GM19463 (cell line): ENCODE results near the gene USP36.
"Not testable (repeated sequence)": the region's sequence is repeated elsewhere in the genome, so short reads cannot be mapped to it uniquely, and the experiment has no call there.

ENCODE experiments used
- ATAC-seq: cut with Tn5 transposase; IDR thresholded peaks from one replicate; pipeline ENCODE4 v1.9.1; 2021; ENCODE audit warnings: mild to moderate bottlenecking, moderate library complexity; ENCODE audit not compliant: unreplicated experiment

USP36 gene

GRCh38 chr17:78794399-78794798, 46.2 kb downstream of the USP36 start:
- no peak for ATAC-seq

DNA sequence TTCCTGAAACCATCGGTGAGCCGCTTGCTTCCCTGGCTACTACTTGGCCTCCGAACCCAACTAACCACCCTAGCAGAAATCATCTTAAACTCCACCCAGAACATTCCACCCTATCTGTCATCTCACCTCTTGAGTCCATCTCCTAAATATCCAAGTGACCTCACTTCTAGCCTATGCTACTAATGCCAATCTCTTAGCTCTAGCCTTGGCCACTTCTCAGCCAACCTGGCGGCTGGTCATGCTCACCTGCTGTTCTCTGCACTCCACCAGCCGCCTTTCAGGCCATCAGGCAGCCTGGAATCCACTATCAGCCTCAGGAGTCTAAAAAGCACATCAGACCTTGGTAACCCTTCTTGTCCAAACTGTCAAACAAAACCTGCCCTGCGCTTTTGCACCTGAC, 46.6 kb downstream of the USP36 start:
- no peak for ATAC-seq

- ATAC-seq: no peak
These were observed 47.2 kb downstream of the USP36 start for GRCh38 chr17:78793415-78793814.

GRCh38 chr17:78791840-78792709, 48.5 kb downstream of the USP36 start:
- ATAC-seq: no peak

DNA sequence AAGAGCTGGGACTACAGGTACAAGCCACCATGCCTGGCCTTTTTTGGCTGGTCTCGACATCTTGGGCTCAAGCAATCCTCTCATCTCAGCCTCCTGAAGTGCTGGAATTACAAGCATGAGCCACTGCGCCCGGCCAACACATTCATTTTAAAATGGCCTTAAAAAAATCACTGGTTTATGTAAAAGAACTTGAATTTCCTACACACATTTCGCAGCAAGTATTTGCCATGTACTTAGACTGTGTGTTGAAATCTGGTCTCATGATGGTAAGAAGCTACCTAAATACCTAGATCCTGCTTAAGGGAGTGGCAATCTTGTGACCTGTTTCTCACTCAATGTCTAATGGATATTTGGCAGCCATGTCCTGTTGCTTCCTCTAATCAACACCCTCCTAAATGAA, 50.1 kb downstream of the USP36 start:
- ATAC-seq: no peak

GRCh38 chr17:78789663-78790181, 50.9 kb downstream of the USP36 start:
- no peak for ATAC-seq

DNA sequence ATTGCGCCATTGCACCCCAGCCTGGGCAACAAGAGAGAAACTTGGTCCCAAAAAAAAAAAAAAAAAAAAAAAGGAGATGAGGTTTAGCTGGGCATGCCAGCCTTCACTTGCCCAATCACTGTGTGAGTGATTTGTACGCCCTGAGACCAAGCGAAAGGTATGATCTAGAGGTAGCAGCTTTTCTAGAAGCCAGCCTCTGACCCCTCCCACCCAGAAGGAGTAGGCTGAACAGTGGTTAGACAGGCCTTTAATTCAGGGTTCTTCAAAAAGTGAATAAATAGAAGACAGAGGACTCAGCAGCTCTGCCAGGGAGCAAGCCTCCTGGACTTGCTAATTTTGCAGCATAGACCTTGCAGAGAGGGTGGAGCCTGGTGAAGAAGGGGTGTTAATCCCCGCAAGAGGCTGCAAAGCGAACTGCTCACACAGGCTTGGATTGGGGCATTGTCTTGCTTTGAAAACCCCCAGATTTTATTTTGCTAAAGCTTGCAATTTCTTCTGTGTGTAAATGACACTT, 51.4 kb downstream of the USP36 start:
- no peak for ATAC-seq

DNA sequence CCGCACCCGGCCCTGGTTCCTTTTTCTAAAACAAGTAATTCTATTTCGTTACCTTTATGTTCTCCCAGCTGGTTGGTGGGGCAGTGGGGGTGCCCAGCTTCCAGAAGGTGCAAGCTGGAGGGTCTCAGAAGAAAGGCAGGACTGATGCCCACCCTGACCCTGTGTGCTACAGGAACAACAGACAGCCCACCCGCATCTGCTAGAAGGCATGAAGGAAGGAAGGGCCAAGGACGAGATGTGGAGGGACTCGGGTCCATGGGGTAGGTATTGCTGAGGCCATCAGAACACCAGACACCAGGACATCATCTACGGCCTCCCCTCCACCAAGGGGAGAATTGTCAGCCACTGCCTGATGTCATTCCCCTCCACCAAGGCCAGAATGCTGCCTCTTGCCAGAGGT, 52.2 kb downstream of the USP36 start:
- ATAC-seq: no peak

GRCh38 chr17:78787444-78787843, 53.2 kb downstream of the USP36 start:
- ATAC-seq: no peak

DNA sequence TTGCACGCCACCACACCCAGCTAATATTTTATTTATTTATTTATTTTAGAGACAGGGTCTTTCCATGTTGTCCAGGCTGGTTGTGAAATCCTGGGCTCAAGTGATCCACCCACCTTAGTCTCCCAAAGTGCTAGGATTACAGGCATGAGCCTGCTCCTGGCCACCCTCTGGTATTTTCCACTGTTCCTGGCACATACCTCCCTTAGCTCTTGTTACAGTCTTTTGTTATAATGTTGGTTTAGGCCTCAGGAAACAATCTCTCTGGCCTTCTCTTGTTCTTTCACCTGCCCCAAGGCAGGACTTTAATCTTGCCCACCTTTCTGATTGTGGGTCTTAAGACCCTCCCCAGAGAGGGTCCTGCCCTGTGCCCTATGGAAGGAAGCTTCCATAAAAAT, 55.0 kb downstream of the USP36 start:
- ATAC-seq: no peak

DNA sequence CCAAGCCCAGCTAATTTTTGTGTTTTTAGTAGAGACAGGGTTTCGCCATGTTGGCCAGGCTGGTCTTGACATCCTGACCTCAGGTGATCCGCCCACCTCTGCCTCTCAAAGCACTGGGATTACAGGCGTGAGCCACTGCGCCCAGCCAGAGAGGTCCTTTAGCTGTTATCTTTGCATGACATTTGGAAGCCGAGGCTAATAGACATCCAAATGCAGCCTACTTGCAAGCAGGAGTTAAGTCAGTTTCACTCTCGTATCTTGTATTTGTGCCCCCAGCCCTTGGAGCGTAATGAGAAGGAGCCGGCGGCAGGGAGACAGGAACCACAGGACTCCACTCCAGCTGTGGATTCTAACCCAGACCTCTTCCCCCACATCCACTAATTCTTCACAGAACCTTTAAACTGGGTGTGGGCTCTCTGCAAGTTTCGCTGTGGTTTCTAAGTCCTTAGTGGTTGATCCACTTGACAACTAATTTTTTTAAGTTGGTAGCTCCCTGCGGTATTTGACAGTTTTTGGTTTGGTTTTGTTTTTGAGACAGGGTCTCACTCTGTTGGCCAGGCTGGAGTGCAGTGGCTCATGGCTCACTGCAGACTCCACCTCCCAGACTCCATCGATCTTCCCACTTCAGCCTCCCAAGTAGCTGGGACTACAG, 55.5 kb downstream of the USP36 start:
- ATAC-seq: no peak

- no peak for ATAC-seq
These were observed 56.3 kb downstream of the USP36 start for GRCh38 chr17:78784352-78784751.

DNA sequence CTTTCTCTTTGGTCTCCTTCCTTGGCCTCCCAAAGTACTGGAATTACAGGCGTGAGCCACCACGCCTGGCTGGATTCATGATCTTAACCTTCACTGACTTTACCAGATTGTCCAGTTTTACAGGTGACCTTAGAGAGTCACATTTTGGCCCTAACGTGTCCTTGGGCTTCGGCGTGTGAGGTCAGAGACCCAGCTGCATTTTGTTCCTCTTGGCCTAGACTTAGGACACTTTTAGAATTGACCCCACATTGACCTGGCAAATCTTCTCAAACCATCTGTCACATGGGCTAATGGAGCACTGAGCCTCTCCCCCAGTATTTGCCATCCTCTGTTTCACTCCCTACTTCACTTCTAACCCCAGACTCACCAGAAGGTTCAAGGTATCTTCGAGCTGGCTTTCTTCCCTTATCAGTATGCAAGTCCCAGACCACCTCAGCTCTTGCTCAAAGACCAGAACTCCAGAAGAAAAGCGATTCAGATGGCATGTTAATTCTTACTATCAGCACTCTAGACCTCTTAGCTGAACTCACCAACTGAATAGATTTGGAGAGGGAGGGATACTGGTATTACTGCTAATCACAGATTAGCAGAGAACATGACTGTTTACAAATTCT, 56.8 kb downstream of the USP36 start:
- no peak for ATAC-seq

- ATAC-seq: peak; percentile 12
These were observed 58.7 kb downstream of the USP36 start, which contains the start of gene CYTH1 for GRCh38 chr17:78781893-78782304. CYTH1 (minus strand) TSS chr17:78782273; CDS start chr17:78782223, 50 bp downstream.

DNA sequence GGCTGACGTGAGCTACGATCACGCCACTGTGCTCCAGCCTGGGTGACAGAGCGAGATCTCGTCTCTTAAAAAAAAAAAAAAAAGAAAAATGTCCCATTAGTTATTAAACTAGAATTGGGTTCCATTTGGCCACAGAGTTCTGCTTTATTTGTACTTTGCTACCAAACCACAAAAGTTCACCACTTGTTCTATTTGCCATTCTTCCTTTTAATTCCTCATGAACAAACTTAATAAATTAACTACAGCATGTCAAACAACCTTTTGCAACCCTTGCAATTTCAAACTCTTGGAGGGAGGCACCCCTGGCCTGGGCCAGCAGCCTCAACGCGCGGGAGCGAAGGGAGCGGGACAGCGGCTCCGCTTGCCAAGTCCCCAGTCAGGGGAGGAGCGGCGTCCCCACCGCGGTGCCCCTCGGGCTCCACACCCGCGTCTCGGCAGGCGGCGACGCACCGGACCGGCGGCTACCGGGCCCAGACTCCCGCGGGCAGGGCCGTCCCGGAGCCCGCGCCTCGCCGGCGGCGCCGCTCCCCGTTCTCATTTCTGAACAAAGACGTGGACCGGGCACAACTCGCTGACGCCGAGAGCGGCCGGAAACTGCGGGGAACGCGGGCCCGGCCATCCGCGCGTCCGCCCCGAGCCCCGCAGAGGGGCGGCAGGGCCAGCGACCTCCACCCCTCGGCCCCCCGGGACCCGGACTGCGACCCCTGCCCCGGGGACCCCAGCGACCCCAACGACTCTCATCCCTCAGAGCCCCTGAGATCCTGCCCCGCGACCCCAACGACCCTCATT, 59.3 kb downstream of the USP36 start:
- no peak for ATAC-seq

GRCh38 chr17:78780335-78780734, 60.3 kb downstream of the USP36 start:
- ATAC-seq: no peak

DNA sequence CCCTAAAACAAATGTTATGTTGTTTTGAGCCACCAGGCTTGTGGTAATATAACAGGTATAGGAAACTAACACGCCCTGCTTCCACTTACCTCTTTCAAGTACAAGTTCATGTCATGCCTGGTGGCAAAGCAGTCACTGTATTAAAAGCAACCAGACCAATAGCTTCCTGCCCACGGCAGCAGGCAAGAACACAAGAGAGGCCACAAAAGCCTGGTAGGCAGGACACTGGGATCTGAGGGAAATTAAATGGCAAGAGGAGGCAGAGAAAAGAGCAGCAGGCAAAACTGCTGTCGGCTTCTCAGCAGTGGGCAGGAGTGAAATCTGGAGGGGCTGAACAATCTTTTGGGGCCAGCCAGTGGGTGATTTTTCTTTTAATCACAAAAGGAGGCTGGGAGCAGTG, 60.8 kb downstream of the USP36 start:
- ATAC-seq: no peak

GRCh38 chr17:78779286-78779651, 61.3 kb downstream of the USP36 start:
- not testable (repeated sequence) for ATAC-seq

DNA sequence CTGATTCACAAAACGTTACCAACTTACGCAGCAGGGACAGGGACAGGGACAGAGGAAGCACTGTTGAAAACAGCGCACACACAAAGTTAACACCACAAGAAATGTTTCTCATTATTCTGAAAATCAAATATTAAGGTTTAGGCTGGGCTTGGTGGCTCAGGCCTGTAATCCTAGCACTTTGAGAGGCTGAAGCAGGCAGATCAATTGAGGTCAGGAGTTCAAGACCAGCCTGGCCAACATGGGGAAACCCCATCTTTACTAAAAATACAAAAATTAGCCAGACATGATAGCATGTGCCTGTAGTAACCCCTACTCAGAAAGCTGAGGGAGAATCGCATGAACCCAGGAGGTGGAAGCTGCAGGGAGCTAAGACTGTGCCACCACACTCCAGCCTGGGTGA, 62.7 kb downstream of the USP36 start:
- ATAC-seq: no peak

DNA sequence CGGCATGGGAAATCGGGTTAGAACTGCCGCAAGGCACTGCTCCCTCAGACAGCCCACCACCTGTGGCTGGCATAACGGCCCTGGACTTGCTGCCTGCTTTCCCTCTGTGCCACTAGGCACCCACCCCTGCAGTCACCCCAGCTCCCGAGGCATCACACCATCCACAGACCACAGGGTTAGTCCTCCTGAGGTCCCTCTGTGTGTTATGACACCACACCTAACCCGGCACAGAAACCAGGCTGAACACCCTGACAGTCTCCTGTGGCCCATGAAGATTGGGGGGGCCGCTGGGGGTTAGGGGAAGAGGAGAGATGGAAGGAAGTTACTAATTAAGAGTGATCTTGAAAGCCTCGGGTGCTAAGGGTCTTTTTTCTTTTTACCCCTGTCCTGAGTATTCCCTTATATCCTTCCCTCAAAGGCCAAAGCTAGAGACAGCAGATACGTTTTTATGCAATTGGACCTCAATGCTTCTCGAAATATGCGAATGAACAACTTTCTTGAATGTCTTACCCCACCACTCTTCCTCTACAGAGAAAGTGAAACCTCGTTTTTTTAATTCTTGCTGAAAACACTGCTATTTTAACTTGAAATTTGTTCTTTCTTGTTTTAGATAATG, 65.5 kb downstream of the USP36 start:
- peak; percentile 65 for ATAC-seq
